HEK293 (cell line): ENCODE data around the gene PRX.

Source experiments
- GFI1B ChIP-seq: fragments of 450-650 bp; formaldehyde crosslinking; IDR thresholded peaks from 2 replicates; pipeline ENCODE4 v1.5.1; 2016; ENCODE audit warnings: missing biosample characterization, missing genetic modification characterization
- KLF1 ChIP-seq: fragments of 450-650 bp; formaldehyde crosslinking; IDR thresholded peaks from 2 replicates; pipeline ENCODE4 v1.5.1; 2016; ENCODE audit warnings: missing biosample characterization, missing genetic modification characterization
- KLF10 ChIP-seq: fragments of 450-650 bp; IDR thresholded peaks from 2 replicates; pipeline ENCODE4 v1.5.1; 2018; ENCODE audit warnings: missing biosample characterization, mild to moderate bottlenecking, missing genetic modification characterization
- KLF16 ChIP-seq: fragments of 450-650 bp; formaldehyde crosslinking; IDR thresholded peaks from 2 replicates; pipeline ENCODE4 v1.5.1; 2017; ENCODE audit warnings: missing biosample characterization, missing genetic modification characterization
- KLF7 ChIP-seq: fragments of 450-650 bp; formaldehyde crosslinking; IDR thresholded peaks from 2 replicates; pipeline ENCODE4 v1.5.1; 2016; ENCODE audit warnings: missing biosample characterization, missing genetic modification characterization, borderline replicate concordance
- MZF1 ChIP-seq: fragments of 450-650 bp; formaldehyde crosslinking; IDR thresholded peaks from 2 replicates; pipeline ENCODE4 v1.5.1; 2017; ENCODE audit warnings: missing biosample characterization, missing genetic modification characterization, borderline replicate concordance
- OSR2 ChIP-seq: fragments of 450-650 bp; formaldehyde crosslinking; IDR thresholded peaks from 2 replicates; pipeline ENCODE4 v1.5.1; 2016; ENCODE audit warnings: missing biosample characterization, missing genetic modification characterization
- SP2 ChIP-seq: fragments of 450-650 bp; formaldehyde crosslinking; IDR thresholded peaks from 2 replicates; pipeline ENCODE4 v1.5.1; 2016; ENCODE audit warnings: missing biosample characterization, missing genetic modification characterization
- WT1 ChIP-seq: fragments of 450-650 bp; formaldehyde crosslinking; IDR thresholded peaks from 2 replicates; pipeline ENCODE4 v1.5.1; 2016; ENCODE audit warnings: missing biosample characterization, missing genetic modification characterization
- ZBTB7A ChIP-seq: fragments of 450-650 bp; formaldehyde crosslinking; IDR thresholded peaks from 2 replicates; pipeline ENCODE4 v1.5.1; 2016; ENCODE audit warnings: low read depth, missing biosample characterization, missing genetic modification characterization
- ZFP3 ChIP-seq: fragments of 450-650 bp; formaldehyde crosslinking; IDR thresholded peaks from 2 replicates; pipeline ENCODE4 v1.5.1; 2016; ENCODE audit warnings: low read depth, missing biosample characterization, missing genetic modification characterization
- ZFP41 ChIP-seq: fragments of 450-650 bp; formaldehyde crosslinking; IDR thresholded peaks from 2 replicates; pipeline ENCODE4 v1.5.1; 2016; ENCODE audit warnings: missing biosample characterization, missing genetic modification characterization, borderline replicate concordance
- ZNF132 ChIP-seq: fragments of 450-650 bp; formaldehyde crosslinking; IDR thresholded peaks from 2 replicates; pipeline ENCODE4 v1.5.1; 2017; ENCODE audit warnings: missing biosample characterization, missing genetic modification characterization, borderline replicate concordance
- ZNF146 ChIP-seq: fragments of 450-650 bp; formaldehyde crosslinking; IDR thresholded peaks from 2 replicates; pipeline ENCODE4 v1.5.1; 2016; ENCODE audit warnings: missing biosample characterization, missing genetic modification characterization
- ZNF157 ChIP-seq: fragments of 450-650 bp; formaldehyde crosslinking; IDR thresholded peaks from 2 replicates; pipeline ENCODE4 v1.5.1; 2016; ENCODE audit warnings: missing biosample characterization, missing genetic modification characterization
- ZNF184 ChIP-seq: fragments of 450-650 bp; IDR thresholded peaks from 2 replicates; pipeline ENCODE4 v1.5.1; 2018; ENCODE audit warnings: missing biosample characterization, mild to moderate bottlenecking, missing genetic modification characterization
- ZNF202 ChIP-seq: fragments of 450-650 bp; formaldehyde crosslinking; IDR thresholded peaks from 2 replicates; pipeline ENCODE4 v1.5.1; 2016; ENCODE audit warnings: missing biosample characterization, missing genetic modification characterization, borderline replicate concordance
- ZNF24 ChIP-seq: fragments of 450-650 bp; formaldehyde crosslinking; IDR thresholded peaks from 2 replicates; pipeline ENCODE4 v1.5.1; 2016; ENCODE audit warnings: missing biosample characterization, missing genetic modification characterization
- ZNF335 ChIP-seq: fragments of 450-650 bp; formaldehyde crosslinking; conservative IDR thresholded peaks from 2 replicates; pipeline ENCODE4 v1.5.1; 2016; ENCODE audit warnings: missing biosample characterization, missing genetic modification characterization
- ZNF433 ChIP-seq: fragments of 450-650 bp; formaldehyde crosslinking; IDR thresholded peaks from 2 replicates; pipeline ENCODE4 v1.5.1; 2016; ENCODE audit warnings: missing biosample characterization, missing genetic modification characterization, low read depth
- ZNF501 ChIP-seq: fragments of 450-650 bp; formaldehyde crosslinking; IDR thresholded peaks from 2 replicates; pipeline ENCODE4 v1.5.1; 2016; ENCODE audit warnings: missing biosample characterization, missing genetic modification characterization
- ZNF529 ChIP-seq: fragments of 450-650 bp; formaldehyde crosslinking; IDR thresholded peaks from 2 replicates; pipeline ENCODE4 v1.5.1; 2017; ENCODE audit warnings: missing genetic modification characterization, missing biosample characterization; ENCODE audit not compliant: insufficient replicate concordance
- ZNF558 ChIP-seq: fragments of 450-650 bp; formaldehyde crosslinking; IDR thresholded peaks from 2 replicates; pipeline ENCODE4 v1.5.1; 2016; ENCODE audit warnings: missing biosample characterization, missing genetic modification characterization
- ZNF670 ChIP-seq: fragments of 450-650 bp; formaldehyde crosslinking; IDR thresholded peaks from 2 replicates; pipeline ENCODE4 v1.5.1; 2016; ENCODE audit warnings: missing biosample characterization, missing genetic modification characterization, low read depth
- ZNF677 ChIP-seq: fragments of 450-650 bp; IDR thresholded peaks from 2 replicates; pipeline ENCODE4 v1.5.0; 2018; ENCODE audit warnings: missing biosample characterization, mild to moderate bottlenecking, missing genetic modification characterization, moderate library complexity
- ZNF76 ChIP-seq: fragments of 450-650 bp; formaldehyde crosslinking; IDR thresholded peaks from 2 replicates; pipeline ENCODE4; 2016; ENCODE audit warnings: low read depth, missing biosample characterization, missing genetic modification characterization, borderline replicate concordance
- ZNF843 ChIP-seq: fragments of 450-650 bp; formaldehyde crosslinking; IDR thresholded peaks from 2 replicates; pipeline ENCODE4 v1.5.1; 2016; ENCODE audit warnings: missing biosample characterization, missing genetic modification characterization
- ZSCAN23 ChIP-seq: fragments of 450-650 bp; formaldehyde crosslinking; IDR thresholded peaks from 2 replicates; pipeline ENCODE4 v1.5.1; 2016; ENCODE audit warnings: missing biosample characterization, missing genetic modification characterization
- TF ChIP-seq, protein P1 (sequence below): fragments of 450-650 bp; IDR thresholded peaks from 2 replicates; pipeline ENCODE4 v1.5.1; 2018; ENCODE audit warnings: missing biosample characterization, missing genetic modification characterization
- TF ChIP-seq, protein P2 (sequence below): fragments of 450-650 bp; formaldehyde crosslinking; IDR thresholded peaks from 2 replicates; pipeline ENCODE4 v1.5.1; 2016; ENCODE audit warnings: missing biosample characterization, missing genetic modification characterization
- TF ChIP-seq, protein P3 (sequence below): fragments of 450-650 bp; formaldehyde crosslinking; IDR thresholded peaks from 2 replicates; pipeline ENCODE4 v1.5.1; 2016; ENCODE audit warnings: missing biosample characterization, missing genetic modification characterization
- TF ChIP-seq, protein P4 (sequence below): fragments of 450-650 bp; formaldehyde crosslinking; IDR thresholded peaks from 2 replicates; pipeline ENCODE4 v1.5.1; 2016; ENCODE audit warnings: missing biosample characterization, missing genetic modification characterization
- TF ChIP-seq, protein P5 (sequence below): fragments of 450-650 bp; formaldehyde crosslinking; IDR thresholded peaks from 2 replicates; pipeline ENCODE4; 2016; ENCODE audit warnings: missing biosample characterization, missing genetic modification characterization

PRX gene

DNA sequence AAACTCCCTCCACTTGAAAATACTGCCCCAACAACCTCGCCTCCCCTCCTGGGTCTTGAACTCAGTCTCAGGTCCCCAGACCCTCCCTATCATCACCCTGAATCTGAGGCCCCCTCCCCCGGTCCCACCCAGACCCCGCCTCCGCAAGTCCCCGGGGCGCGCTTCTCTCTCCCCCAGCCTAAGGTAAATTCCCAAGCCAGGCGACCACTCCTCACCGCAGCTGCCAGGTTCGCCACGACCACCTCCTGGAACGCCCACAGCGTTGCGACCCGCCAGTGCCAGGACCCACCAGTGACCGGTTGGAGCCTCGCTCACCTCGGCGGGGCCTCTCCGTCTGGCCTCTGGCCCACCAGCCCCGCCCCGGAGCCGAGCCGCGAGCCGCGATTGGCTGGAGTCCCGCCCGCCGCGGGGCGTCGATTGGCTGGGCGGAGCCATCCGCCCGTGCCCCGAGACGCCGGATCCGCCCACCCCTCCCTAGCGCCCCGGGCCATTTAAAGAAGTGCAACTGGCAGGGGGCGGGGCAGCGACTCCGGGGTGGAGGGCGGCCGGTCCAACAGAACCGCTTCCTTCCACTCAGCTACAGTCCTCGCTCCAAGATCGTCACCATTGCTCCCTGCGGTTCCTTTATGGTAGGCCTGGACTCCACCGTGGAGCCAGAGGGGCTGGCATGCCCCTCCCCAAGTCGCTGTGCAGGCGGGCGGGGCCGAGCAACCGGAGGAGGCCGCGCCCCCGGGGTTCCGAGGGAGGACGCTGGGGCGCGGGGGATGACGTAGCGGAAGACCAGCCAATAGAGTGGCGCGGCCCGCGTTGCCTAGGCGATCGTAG is 31.0 kb upstream of the PRX start, which contains the start of gene SERTAD3 (continued):
- TF ChIP-seq KLF1 (tag by site-specific recombination) (peak; percentile 100), KLF16 (peak; percentile 100), ZNF24 (tag by site-specific recombination) (0 out of 2 replicates have a peak, but pooled peaks have one; percentile 43), ZNF335 (peak; percentile 96), ZNF157 (tag by site-specific recombination) (no peak), ZNF843 (tag by site-specific recombination) (peak; percentile 84; the same call in 1 of the 2 replicates), ZNF677 (tag by site-specific recombination) (no peak), WT1 (tag by site-specific recombination) (peak; percentile 90), ZNF558 (tag by site-specific recombination) (no peak), ZNF529 (tag by site-specific recombination) (no peak), ZNF433 (tag by site-specific recombination) (no peak), SP2 (tag by site-specific recombination) (peak; percentile 92), GFI1B (tag by site-specific recombination) (0 out of 2 replicates have a peak, but pooled peaks have one; percentile 1), ZNF146 (tag by site-specific recombination) (0 out of 2 replicates have a peak, but pooled peaks have one; percentile 3), ZSCAN23 (tag by site-specific recombination) (peak; percentile 22; the same call in 1 of the 2 replicates), ZFP41 (tag by site-specific recombination) (no peak), ZFP3 (0 out of 2 replicates have a peak, but pooled peaks have one; percentile 25), ZNF501 (tag by site-specific recombination) (no peak; the same call in none of the 2 replicates), KLF10 (peak; percentile 99), ZNF670 (no peak), ZNF202 (tag by site-specific recombination) (no peak), OSR2 (tag by site-specific recombination) (peak; percentile 73), ZNF76 (tag by site-specific recombination) (peak; percentile 87), ZBTB7A (tag by site-specific recombination) (peak; percentile 97), ZNF132 (tag by site-specific recombination) (no peak), KLF7 (peak; percentile 99), ZNF184 (0 out of 2 replicates have a peak, but pooled peaks have one; percentile 18), MZF1 (tag by site-specific recombination) (no peak; the same call in 1 of the 2 replicates)
- TF ChIP-seq, protein P1, sequence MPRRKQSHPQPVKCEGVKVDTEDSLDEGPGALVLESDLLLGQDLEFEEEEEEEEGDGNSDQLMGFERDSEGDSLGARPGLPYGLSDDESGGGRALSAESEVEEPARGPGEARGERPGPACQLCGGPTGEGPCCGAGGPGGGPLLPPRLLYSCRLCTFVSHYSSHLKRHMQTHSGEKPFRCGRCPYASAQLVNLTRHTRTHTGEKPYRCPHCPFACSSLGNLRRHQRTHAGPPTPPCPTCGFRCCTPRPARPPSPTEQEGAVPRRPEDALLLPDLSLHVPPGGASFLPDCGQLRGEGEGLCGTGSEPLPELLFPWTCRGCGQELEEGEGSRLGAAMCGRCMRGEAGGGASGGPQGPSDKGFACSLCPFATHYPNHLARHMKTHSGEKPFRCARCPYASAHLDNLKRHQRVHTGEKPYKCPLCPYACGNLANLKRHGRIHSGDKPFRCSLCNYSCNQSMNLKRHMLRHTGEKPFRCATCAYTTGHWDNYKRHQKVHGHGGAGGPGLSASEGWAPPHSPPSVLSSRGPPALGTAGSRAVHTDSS (tag by site-specific recombination) = no peak
- TF ChIP-seq, protein P2, sequence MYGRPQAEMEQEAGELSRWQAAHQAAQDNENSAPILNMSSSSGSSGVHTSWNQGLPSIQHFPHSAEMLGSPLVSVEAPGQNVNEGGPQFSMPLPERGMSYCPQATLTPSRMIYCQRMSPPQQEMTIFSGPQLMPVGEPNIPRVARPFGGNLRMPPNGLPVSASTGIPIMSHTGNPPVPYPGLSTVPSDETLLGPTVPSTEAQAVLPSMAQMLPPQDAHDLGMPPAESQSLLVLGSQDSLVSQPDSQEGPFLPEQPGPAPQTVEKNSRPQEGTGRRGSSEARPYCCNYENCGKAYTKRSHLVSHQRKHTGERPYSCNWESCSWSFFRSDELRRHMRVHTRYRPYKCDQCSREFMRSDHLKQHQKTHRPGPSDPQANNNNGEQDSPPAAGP = peak; percentile 96
- TF ChIP-seq, protein P3, sequence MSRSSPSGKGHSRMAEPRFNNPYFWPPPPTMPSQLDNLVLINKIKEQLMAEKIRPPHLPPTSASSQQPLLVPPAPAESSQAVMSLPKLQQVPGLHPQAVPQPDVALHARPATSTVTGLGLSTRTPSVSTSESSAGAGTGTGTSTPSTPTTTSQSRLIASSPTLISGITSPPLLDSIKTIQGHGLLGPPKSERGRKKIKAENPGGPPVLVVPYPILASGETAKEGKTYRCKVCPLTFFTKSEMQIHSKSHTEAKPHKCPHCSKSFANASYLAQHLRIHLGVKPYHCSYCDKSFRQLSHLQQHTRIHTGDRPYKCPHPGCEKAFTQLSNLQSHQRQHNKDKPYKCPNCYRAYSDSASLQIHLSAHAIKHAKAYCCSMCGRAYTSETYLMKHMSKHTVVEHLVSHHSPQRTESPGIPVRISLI (tag by site-specific recombination) = peak; percentile 81
- TF ChIP-seq, protein P4, sequence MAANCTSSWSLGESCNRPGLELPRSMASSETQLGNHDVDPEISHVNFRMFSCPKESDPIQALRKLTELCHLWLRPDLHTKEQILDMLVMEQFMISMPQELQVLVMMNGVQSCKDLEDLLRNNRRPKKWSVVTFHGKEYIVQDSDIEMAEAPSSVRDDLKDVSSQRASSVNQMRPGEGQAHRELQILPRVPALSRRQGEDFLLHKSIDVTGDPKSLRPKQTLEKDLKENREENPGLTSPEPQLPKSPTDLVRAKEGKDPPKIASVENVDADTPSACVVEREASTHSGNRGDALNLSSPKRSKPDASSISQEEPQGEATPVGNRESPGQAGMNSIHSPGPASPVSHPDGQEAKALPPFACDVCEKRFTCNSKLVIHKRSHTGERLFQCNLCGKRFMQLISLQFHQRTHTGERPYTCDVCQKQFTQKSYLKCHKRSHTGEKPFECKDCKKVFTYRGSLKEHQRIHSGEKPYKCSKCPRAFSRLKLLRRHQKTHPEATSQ (tag by site-specific recombination) = peak; percentile 97; the same call in 1 of the 2 replicates
- TF ChIP-seq, protein P5, sequence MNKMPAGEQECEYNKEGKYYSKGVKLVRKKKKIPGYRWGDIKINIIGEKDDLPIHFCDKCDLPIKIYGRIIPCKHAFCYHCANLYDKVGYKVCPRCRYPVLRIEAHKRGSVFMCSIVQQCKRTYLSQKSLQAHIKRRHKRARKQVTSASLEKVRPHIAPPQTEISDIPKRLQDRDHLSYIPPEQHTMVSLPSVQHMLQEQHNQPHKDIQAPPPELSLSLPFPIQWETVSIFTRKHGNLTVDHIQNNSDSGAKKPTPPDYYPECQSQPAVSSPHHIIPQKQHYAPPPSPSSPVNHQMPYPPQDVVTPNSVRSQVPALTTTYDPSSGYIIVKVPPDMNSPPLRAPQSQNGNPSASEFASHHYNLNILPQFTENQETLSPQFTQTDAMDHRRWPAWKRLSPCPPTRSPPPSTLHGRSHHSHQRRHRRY (tag by site-specific recombination) = no peak
